M059J (cell line): ENCODE measurements around the gene TCF7. TPM values are rescaled to one million over a fixed set of nuclear protein-coding genes. Genes with fewer than 3 reads are reported as not detected.

Experiments used
- DNase-seq: peaks from one replicate; pipeline ENCODE4 v3.0.0-alpha.2; 2012; ENCODE audit warnings: low read depth
- total RNA-seq: library from RNA; depleted of rRNA; stranded (reverse); fragments of >200 nt; shearing (Covaris generic); gene quantifications from 2 replicates; pipeline ENCODE4 v1.2.3, GENCODE V29; 2014

Gene TCF7
- total RNA-seq, 1 experiment from 2014 or later = 7.4 TPM

GRCh38 chr5:134113363-134113889, 1.1 kb upstream of the TCF7 start:
- DNase-seq = no peak

- DNase-seq = peak; percentile 34
Observed at GRCh38 chr5:134114886-134115805, 665 bp downstream of the TCF7 start.

- no peak for DNase-seq
Observed at GRCh38 chr5:134115806-134116175, 1.3 kb downstream of the TCF7 start.

DNA sequence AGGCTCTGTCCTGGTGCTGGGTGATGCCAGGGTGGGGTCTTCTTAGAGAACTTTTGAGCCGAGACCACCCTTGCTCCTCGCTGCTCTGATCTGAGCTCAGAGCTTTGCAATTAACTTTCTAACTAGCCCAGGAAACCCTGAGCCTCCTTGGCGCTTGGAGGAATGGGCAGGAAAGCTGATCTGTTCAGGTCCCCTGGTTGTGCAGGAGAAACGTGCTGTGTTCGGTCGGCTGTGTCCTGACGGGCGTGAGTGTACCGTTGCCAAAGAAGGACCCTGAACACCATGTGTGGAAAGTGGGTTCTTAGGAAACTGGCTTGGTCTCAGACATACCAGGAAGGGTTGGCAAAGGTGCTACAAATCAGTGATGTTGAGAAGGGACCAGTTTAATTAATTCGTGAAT, 1.8 kb downstream of the TCF7 start:
- DNase-seq = no peak

DNA sequence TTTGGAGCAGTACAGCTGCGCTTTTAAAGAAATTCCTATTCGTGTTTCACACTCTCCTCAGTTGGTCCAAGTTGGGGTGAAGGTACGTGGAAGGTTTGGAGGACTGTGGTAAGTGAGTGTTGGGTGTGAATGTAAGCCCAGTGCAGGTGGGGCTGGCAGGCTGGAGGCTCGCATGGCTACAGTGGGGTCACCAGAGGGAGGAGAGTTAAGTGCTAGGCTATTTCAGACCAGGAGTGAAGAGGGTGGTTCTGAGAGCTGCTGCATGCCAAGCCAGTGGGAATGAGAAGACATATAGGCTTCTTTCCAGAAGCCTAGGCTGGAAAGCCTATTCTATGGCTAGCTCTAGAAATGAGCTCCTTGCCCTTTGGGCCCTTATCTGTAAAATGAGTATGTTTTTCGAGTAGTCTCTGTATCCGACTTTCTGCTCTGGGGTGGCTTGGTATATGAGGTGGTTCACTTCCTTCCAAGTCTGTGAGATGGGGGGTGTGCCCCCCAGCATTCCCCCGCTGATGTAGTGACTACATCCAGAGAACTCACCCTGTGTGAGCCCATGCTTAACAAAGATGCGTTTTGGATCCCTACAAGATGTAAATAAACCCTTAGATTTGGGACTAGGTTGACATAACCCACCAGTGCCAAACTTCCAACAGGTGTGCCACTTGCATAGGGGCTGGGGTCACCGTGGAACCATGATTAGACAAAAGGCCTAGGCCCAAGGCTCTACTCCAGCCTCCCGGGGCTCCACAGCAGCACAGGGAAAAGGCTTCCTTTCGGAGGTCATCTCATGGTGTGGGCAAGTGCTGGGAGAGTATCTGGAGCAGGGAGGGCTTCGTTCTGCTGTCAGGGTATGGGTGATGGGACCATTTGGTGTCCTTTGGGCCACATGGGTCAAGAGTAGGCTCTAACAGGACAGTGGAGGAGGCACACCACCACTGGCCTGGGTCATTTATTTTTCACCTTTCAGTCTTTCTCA, 2.6 kb downstream of the TCF7 start:
- no peak for DNase-seq

GRCh38 chr5:134118212-134118835, 3.8 kb downstream of the TCF7 start:
- DNase-seq = no peak

DNA sequence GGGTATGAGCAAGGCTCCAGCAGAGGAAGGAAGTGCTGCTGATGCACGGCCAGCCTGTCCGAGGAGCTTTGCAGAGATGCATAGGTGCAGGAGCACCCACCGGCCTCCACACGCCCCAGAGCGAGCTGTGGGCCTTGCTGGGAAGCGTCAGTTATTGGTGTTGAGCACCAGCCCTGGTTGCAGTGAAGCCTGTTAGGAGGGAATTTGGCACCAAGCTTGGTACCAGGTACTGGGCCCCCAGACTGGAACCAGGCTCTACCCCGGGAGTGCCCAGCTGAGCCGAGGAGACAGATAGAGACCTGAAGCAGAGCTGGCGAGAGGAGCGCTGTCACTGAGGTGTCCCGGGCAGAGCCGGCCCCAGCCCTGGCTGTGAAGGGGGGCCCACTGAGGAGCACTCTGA, 5.2 kb downstream of the TCF7 start:
- DNase-seq = no peak

DNA sequence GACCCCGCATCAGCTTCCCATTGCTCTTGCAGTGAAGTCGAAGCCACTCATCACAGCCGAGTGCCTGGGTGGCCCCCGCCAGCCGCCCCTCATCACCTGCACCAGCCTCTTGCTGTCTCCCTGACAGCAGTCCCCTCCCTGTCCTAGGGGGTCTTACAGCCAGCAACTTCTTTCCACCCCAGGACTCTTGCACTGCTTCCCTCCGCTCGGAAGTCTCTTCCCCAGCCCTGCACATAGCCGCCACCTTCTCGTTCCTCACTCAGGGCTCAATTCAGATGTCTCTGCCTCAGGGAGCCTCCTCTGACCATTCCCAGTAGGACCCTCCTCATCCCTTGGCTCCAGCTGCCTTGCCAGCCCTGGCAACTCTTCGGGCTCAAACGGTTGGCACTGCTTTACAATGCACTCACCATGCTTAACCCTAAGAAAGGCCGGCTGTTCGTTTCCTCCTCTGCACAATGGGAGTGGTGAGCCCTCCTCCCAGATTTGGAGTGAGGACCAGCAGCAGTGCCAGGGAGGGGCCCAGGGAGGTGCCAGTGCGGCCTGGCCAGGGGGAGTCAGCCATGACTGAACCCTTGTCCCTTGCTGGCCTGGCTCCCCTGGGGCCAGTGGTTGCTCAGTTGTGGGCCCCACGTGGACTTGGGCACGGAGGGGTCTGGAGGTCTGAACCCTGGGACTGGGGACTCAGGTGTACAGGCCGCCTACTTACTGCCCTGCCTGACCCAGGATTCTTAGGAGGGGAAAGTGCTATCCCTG, 6.1 kb downstream of the TCF7 start:
- DNase-seq = no peak

GRCh38 chr5:134122530-134122929, 8.0 kb downstream of the TCF7 start:
- no peak for DNase-seq

- no peak for DNase-seq
Observed at GRCh38 chr5:134123360-134123759, 8.9 kb downstream of the TCF7 start.

GRCh38 chr5:134124289-134125038, 10.0 kb downstream of the TCF7 start:
- peak; percentile 97 for DNase-seq

GRCh38 chr5:134125039-134126015, 10.8 kb downstream of the TCF7 start:
- DNase-seq = peak; percentile 98

- peak; percentile 64 for DNase-seq
Observed at GRCh38 chr5:134127376-134127861, 12.9 kb downstream of the TCF7 start.

DNA sequence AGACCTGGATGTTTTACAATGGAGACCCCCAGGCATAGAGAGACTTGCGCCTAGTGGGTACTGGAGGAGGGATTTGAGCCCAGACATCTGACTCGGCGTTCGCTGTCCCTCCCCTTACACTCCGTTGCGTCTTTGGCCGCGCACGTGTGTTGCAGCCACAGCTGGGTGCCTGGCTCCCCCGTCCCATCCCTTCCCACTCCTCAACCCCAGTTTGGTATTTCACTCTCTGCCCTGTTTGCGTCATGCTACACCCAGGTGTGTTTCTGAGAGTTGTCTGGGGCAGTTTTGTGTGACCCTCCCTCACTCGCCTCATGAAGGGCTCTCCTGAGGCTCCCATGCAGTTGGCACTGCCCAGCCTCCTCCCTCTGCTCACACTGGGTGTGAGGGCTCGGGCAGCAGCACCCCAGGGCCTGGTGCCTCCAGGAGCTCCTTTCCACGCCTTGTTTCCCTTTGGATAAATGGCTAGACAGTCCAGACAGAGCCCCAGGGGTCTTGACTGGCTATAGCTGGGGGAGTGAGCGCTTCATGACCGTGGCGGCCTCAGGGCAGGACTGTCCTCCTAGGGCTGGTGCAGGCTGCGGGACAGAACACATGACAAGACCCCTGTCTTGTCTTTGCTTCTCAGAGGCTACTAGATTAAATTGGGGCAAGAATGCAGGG, 13.6 kb downstream of the TCF7 start:
- no peak for DNase-seq

GRCh38 chr5:134128648-134128995, 14.1 kb downstream of the TCF7 start:
- no peak for DNase-seq

- DNase-seq = no peak
Observed at GRCh38 chr5:134129411-134130238, 15.1 kb downstream of the TCF7 start.

GRCh38 chr5:134130239-134130945, 15.9 kb downstream of the TCF7 start:
- no peak for DNase-seq
